NCI-H82 treated with DMSO at 0.1 percent for 48 hours (cell line): Measurements from ENCODE around the gene LINGO4.
A peak's percentile ranks its signal among the peaks of the same experiment; 100 is the strongest.
"Not testable (repeated sequence)": the region's sequence is repeated elsewhere in the genome, so short reads cannot be mapped to it uniquely, and the experiment has no call there.

Experiments used
- DNase-seq: peaks from one replicate; lab custom pipeline; 2025; ENCODE audit not compliant: unreplicated experiment; lab: John Stamatoyannopoulos, UW

LINGO4 gene

DNA sequence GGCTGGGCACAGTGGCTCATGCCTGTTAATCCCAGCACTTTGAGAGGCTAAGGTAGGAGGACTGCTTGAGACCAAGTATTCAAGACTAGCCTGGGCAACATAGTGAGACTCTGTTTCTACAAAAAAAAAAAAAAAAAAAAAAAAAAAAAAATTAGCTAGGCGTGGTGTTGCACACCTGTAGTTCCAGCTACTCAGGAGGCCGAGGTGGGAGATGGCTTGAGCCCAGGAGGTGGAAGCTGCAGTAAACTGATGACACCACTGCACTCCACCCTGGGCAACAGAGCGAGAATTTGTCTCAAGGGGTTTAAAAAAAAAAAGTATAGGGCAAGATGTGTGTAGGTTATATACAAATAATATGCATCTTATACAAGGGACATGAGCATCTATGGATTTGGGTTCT, 17.5 kb downstream of the LINGO4 start:
- DNase-seq = no peak

- DNase-seq = no peak
These were observed 21.4 kb downstream of the LINGO4 start for GRCh38 chr1:151783796-151784195.

- DNase-seq = no peak
These were observed 22.5 kb downstream of the LINGO4 start for GRCh38 chr1:151782741-151783140.

GRCh38 chr1:151782026-151782425, 23.2 kb downstream of the LINGO4 start:
- DNase-seq = not testable (repeated sequence)

DNA sequence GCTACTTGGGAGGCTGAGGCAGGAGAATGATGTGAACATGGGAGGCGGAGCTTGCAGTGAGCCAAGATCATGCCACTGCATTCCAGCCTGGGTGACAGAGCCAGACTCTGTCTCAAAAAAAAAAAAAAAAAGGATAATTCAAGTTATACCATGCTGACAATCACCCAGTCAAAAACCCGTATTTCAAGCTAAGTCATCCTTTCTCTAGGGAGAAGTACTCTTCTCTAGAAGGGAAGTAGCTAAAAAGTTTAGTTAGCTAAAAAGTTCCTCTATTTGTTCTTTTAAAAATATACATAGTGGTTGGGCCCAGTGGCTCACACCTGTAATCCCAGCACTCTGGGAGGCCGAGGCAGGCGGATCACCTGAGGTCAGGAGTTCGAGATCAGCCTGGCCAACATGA, 24.5 kb downstream of the LINGO4 start:
- not testable (repeated sequence) for DNase-seq

DNA sequence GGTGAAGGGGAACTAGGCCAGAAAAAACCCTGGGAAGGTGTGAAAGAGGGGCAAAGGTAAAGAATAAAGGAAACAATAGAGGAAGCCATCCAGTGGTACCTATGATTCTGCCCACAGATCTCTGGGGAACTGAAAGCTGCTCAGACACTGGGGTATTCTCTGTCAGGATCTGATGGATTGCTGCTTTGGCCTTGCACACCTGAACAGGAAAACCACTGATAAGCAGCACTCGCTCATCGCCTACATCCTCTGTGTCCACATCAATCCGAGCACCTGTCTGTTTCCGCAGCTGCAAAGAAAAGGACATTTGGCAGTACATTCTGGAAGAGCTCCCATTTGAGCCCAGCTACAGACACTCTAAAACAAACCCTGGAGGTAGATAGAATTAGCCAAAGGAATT, 25.4 kb downstream of the LINGO4 start:
- no peak for DNase-seq

DNA sequence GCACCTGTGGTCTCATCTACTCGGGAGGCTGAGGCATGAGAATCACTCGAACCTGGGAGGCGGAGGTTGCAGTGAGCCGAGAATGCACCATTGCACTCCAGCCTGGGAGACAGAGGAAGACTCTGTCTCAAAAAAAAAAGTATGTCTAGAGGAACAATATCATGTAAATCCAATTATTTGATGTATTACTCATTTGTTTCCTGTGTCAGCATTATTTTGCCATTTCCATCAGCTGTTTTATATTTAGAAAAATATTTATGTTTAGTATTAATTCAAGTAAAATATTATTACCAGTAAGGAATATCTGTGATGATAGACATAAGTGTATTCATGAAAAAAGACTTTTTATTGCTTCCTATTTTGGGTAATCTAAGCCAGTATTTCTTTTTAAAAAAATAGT, 27.9 kb downstream of the LINGO4 start:
- DNase-seq = no peak

GRCh38 chr1:151776665-151777062, 28.6 kb downstream of the LINGO4 start:
- no peak for DNase-seq

GRCh38 chr1:151775894-151776664, 29.1 kb downstream of the LINGO4 start:
- DNase-seq = no peak

- no peak for DNase-seq
These were observed 30.8 kb downstream of the LINGO4 start for GRCh38 chr1:151774256-151774922.

DNA sequence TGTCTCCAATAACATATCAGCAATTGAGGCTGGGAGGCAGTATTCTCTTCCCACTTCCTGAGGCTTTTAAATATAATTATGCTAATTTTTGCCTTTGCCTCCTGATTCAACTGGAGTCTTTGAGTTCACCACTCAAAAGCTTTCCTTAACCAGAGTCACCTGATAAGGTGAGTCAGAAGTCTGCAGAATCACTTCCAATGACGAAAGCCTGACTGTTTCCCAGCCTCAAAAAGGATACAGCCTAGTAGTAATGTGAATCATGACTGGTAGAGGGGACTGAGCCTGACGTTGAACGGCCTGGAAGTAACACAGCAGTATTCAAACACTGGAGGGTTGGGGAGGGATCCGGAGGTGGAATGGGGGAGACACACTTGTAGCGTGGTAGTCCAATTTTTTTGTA, 31.5 kb downstream of the LINGO4 start:
- no peak for DNase-seq

GRCh38 chr1:151769270-151769669, 35.9 kb downstream of the LINGO4 start:
- DNase-seq = not testable (repeated sequence)

- DNase-seq = not testable (repeated sequence)
These were observed 36.7 kb downstream of the LINGO4 start for GRCh38 chr1:151768351-151769066.

DNA sequence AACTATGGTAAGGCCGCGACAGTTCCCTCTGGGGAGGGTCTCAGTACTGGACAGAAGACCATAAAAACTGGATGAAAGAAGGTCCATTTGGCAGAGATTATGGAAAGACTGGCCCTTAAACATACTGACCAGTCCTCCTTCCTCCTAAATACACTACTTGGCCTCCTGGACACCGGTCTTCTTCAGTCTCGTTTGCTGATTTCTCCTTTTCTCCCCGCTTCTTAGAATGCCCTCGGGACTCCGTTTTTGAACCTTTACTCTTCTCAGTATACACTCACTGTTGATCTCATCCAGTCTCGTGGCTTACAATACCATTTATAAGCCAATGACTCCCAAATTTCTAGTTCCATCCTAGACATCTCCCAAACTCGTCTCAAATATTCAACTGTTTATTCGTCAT, 41.2 kb downstream of the LINGO4 start:
- DNase-seq = no peak

DNA sequence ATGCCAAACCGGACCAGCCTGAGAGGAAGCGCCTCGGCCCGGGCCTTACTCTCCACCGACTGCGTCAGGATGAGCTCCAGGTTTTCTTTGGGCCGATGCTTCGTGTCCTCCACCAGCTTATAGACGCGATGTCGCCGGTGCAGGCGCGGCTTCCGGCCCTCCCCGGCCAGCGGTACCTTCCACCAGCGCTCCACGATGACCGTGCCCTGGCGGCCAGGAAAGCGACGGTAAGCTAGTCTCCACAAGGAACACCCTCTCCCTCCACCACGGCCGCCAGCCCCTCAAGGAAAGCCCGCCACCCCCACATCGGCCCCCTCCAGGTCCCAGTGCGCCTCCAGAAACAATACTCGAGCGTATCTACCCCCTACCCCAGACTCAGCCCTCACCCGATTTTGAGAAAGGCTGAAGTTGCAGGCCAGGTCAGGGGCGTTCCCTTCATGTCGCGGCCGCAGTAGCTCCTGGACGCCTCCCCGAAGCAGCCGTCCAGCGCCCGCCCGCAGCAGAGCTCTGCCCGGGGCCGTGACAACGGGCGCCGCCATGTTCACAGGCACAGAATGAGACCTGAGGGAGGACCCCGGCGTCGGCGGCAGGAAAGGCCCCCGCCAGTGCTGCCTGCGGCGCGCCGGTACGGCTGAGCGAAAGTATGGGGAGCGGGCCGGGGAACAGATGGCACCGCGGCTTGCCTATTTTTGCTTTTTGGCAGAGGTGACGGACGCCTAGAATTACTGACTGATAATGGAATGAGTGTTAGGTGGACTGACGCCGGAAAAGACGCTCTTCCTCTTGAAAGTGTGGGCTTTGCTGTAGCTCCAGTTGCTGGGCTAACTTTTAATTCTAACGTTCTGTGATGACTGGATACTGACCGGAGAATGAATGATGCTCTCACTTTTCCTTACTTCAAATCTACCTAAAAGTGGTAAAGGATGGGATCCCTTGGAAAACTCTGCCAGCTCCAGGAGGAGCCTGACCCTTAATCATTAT, 42.0 kb downstream of the LINGO4 start, which contains the start of gene MRPL9:
Gene MRPL9, minus strand, starts transcription at position 556 of the 981 bp plus-strand sequence. Its CDS starts 17 bp downstream, at position 539.
- DNase-seq = peak; percentile 82

GRCh38 chr1:151760597-151761385, 44.4 kb downstream of the LINGO4 start:
- no peak for DNase-seq

- no peak for DNase-seq
These were observed 46.0 kb downstream of the LINGO4 start for GRCh38 chr1:151759241-151759640.

DNA sequence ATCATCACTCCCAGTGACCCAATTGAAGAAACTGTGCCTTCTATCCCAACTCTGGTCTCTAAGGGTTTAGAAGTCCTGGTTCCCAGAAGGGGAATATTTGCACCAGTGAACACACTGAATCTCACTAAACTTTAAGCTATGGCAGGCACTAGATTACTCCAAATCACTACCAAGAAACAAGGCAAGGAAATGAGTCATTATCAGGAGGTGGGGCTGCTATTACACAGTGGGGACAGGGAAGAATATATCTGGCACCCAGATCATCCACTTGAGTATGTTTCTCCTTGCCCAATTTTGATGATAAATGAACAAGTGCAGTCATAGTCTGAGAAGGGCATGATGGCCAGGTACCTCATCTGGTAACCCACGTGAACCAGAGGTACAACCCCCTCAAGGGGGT, 48.9 kb downstream of the LINGO4 start:
- DNase-seq = no peak
